HepG2 (cell line): ENCODE results near the gene GABRA4. TPM values are rescaled to one million over a fixed set of nuclear protein-coding genes. Genes with fewer than 3 reads are reported as not detected.

Experiments
- ATAC-seq: fragments of 200-7000 bp; cut with Tn5 transposase; 3 replicates; pipeline ENCODE4 v1.9.1; 2020; ENCODE audit warnings: mild to moderate bottlenecking, moderate library complexity
- BruUV-seq: library from RNA; stranded (reverse); fragments of 400-500 nt; replicated peaks from 2 replicates; lab custom pipeline; 2021; lab: Mats Ljungman, UMichigan
- CTCF ChIA-PET: fragments of 300-600 bp; formaldehyde crosslinking; extraction: SDS; loops from one replicate; lab custom pipeline; 2021; ENCODE audit warnings: low total read pairs, inconsistent platforms, low intra/inter-chr PET ratio; lab: Yijun Ruan, JAX
- POLR2A ChIA-PET: fragments of 350-600 bp; sonication (Branson Sonifier 250); formaldehyde crosslinking; loops from one replicate; lab custom pipeline; 2020; ENCODE audit warnings: antibody characterized with exemption, inconsistent platforms; lab: Yijun Ruan, JAX
- DNase-seq: peaks from one replicate; pipeline ENCODE4 v3.0.0-alpha.2; 2015; ENCODE audit warnings: low spot score
- FAIRE-seq: peaks from 3 replicates; lab custom pipeline; 2011; peaks lifted over from hg19 to GRCh38; lab: Jason Lieb, UNC
- H2AFZ ChIP-seq: one replicate; pipeline ENCODE4 v1.6.1; 2011; ENCODE audit warnings: low read length, inconsistent platforms
- H3K27ac ChIP-seq: fragments of 300-600 bp; 3 replicates; pipeline ENCODE4 v1.8.0; 2011; ENCODE audit warnings: mixed run types, mild to moderate bottlenecking, mixed read lengths, low read length, inconsistent platforms; ENCODE audit not compliant: insufficient read depth; ENCODE audit errors: extremely low read length
- H3K27me3 ChIP-seq, 2 experiments: fragments of 200-600 bp in 1 of 2; 2 replicates in 1 of 2; 3 replicates in 1 of 2; pipeline versions ENCODE4 v1.6.0 to v1.8.0; 2011; ENCODE audit warnings: low read length in 2 of 2, mild to moderate bottlenecking in 2 of 2, moderate library complexity in 2 of 2, inconsistent platforms in 1 of 2; ENCODE audit not compliant: insufficient read depth in 2 of 2, control insufficient read depth in 1 of 2
- H3K36me3 ChIP-seq, 2 experiments: fragments of 200-600 bp in 1 of 2; replicated peaks in 1 of 2; 2 replicates in 1 of 2; 3 replicates in 1 of 2; pipeline versions ENCODE4 v1.5.1 to v1.8.0; 2011; ENCODE audit warnings: low read length in 2 of 2, inconsistent platforms in 1 of 2; ENCODE audit not compliant: insufficient read depth in 2 of 2, control insufficient read depth in 1 of 2
- H3K4me1 ChIP-seq: 2 replicates; pipeline ENCODE4 v1.5.1; 2012; ENCODE audit warnings: low read length, inconsistent platforms; ENCODE audit not compliant: insufficient read depth
- H3K4me2 ChIP-seq: 2 replicates; pipeline ENCODE4 v1.6.0; 2011; ENCODE audit warnings: low read depth, low read length, inconsistent platforms
- H3K4me3 ChIP-seq, 3 experiments: fragments of 200-600 bp in 1 of 3; sonication (generic), shearing (Covaris generic) in 1 of 3; replicated peaks in 1 of 3; 2 replicates each; pipeline ENCODE4 v1.5.1; 2011 to 2016; ENCODE audit warnings: low read length in 3 of 3, inconsistent platforms in 2 of 3, low read depth in 2 of 3, mild to moderate bottlenecking in 2 of 3, control low read depth in 1 of 3, mixed read lengths in 1 of 3; ENCODE audit not compliant: insufficient read depth in 1 of 3
- H3K79me2 ChIP-seq: one replicate; pipeline ENCODE4 v1.6.1; 2011; ENCODE audit warnings: low read length, inconsistent platforms; ENCODE audit not compliant: insufficient read depth
- H3K9ac ChIP-seq: 2 replicates; pipeline ENCODE4 v1.6.0; 2011; ENCODE audit warnings: mild to moderate bottlenecking, low read depth, low read length, inconsistent platforms; ENCODE audit not compliant: insufficient read depth
- H3K9me3 ChIP-seq: 2 replicates; pipeline ENCODE4 v1.5.1; 2012; ENCODE audit warnings: mild to moderate bottlenecking, low read length
- H4K20me1 ChIP-seq: 2 replicates; pipeline ENCODE4 v1.6.0; 2011; ENCODE audit warnings: inconsistent platforms, mild to moderate bottlenecking, low read length, moderate library complexity; ENCODE audit not compliant: insufficient read depth
- MEIS2 ChIP-seq: sonication (generic); formaldehyde crosslinking; IDR thresholded peaks from 2 replicates; pipeline ENCODE4 v1.9.0; 2021; ENCODE audit warnings: mild to moderate bottlenecking, missing genetic modification reagents
- MTA3 ChIP-seq: sonication (generic); formaldehyde crosslinking; IDR thresholded peaks from 2 replicates; pipeline ENCODE4 v1.4.0; 2020; ENCODE audit warnings: missing genetic modification reagents
- SUZ12 ChIP-seq: fragments of 150-350 bp; IDR thresholded peaks from 2 replicates; pipeline ENCODE4 v1.6.1; 2014; ENCODE audit warnings: low read depth, low read length
- ZNF143 ChIP-seq: sonication (generic); formaldehyde crosslinking; IDR thresholded peaks from 2 replicates; pipeline ENCODE4 v1.4.0; 2020; ENCODE audit warnings: missing genetic modification reagents
- ZNF17 ChIP-seq: sonication (generic); formaldehyde crosslinking; IDR thresholded peaks from 2 replicates; pipeline ENCODE4 v1.5.0; 2020; ENCODE audit warnings: mild to moderate bottlenecking, missing genetic modification reagents
- ZNF207 ChIP-seq: fragments of 450-650 bp; IDR thresholded peaks from 2 replicates; pipeline ENCODE4 v1.6.1; 2016; ENCODE audit warnings: antibody characterized with exemption, borderline replicate concordance
- ZNF367 ChIP-seq: sonication (generic); formaldehyde crosslinking; IDR thresholded peaks from 2 replicates; pipeline ENCODE4 v1.4.0; 2020; ENCODE audit warnings: missing genetic modification reagents, borderline replicate concordance
- whole genome bisulfite sequencing: methylation state at CpG from one replicate; pipeline ENCODE4 v1.1.6; 2017; ENCODE audit warnings: low lambda C conversion rate; 5-methylcytosine and 5-hydroxymethylcytosine counted together
- in situ Hi-C: cut with HindIII; loops from 2 replicates; pipeline ENCODE4 v1.10.0; 2017; ENCODE audit warnings: low pct_unique_long_range_greater_than_20kb; ENCODE audit not compliant: extremely low pct_ligation_motif_present
- intact Hi-C: fragments of 100-400 bp; cut with micrococcal nuclease; formaldehyde crosslinking; loops from one replicate; pipeline ENCODE4 v1.10.0; 2022; ENCODE audit not compliant: unreplicated experiment
- polyA plus RNA-seq, 8 experiments: library from polyadenylated mRNA; depleted of rRNA in 3 of 8; stranded (reverse) in 7 of 8; unstranded in 1 of 8; fragments of >200 nt; fragmentation: Illumina TruSeq in 4 of 8; extraction: Trizol in 4 of 8; gene quantifications; 2 replicates each; pipeline versions ENCODE4 v1.2.1 to v1.2.3, GENCODE V29; 2011 to 2016; ENCODE audit warnings: low read depth in 4 of 8, missing spikeins in 1 of 8, mixed read lengths in 1 of 8; ENCODE audit not compliant: insufficient read depth in 1 of 8
- total RNA-seq, 5 experiments: library from RNA; depleted of rRNA; stranded (reverse); fragments of >200 nt; fragmentation: Illumina TruSeq; extraction: Trizol; gene quantifications; 2 replicates each; pipeline ENCODE4 v1.2.3, GENCODE V29; 2016; ENCODE audit warnings: low read depth in 1 of 5
- TF ChIP-seq, protein P1 (sequence below): sonication (generic); formaldehyde crosslinking; IDR thresholded peaks from 2 replicates; pipeline ENCODE4 v1.4.0; 2020; ENCODE audit warnings: missing genetic modification reagents, mild to moderate bottlenecking, borderline replicate concordance
- TF ChIP-seq, protein P2 (sequence below): sonication (generic); formaldehyde crosslinking; IDR thresholded peaks from 2 replicates; pipeline ENCODE4 v1.8.0; 2022; ENCODE audit warnings: missing genetic modification reagents, mild to moderate bottlenecking, borderline replicate concordance
- TF ChIP-seq, protein P3 (sequence below): sonication (generic); formaldehyde crosslinking; IDR thresholded peaks from 2 replicates; pipeline ENCODE4 v1.4.0; 2020; ENCODE audit warnings: missing genetic modification reagents, borderline replicate concordance

GABRA4 gene
- total and polyA plus RNA-seq, 2 of the 13 experiments (the other 11 are each of a cell fraction or from before 2014, with no cell fraction given) = not detected

DNA sequence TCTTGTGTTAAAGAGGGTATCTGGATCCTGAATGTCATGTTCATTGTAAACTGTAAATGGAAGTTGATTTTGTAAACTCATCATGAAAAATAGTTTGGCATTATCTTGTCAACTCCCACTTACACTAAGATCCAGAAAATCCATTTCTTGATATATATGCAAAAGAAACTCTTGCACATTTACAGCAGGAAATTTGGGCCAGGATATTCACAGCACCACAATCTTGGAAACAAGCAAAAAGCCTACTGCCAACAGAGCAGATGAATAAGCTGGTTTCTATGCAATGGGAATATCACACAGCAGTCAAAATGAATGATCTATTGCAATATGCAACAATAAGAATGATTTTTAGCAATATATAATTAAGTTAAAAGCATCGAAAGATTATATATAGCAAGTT is 8.6 kb downstream of the GABRA4 start (continued):
- TF ChIP-seq ZNF207 (no peak), ZNF143 (CRISPR knock-in tag) (no peak), MEIS2 (CRISPR knock-in tag) (no peak)
- TF ChIP-seq, protein P1, sequence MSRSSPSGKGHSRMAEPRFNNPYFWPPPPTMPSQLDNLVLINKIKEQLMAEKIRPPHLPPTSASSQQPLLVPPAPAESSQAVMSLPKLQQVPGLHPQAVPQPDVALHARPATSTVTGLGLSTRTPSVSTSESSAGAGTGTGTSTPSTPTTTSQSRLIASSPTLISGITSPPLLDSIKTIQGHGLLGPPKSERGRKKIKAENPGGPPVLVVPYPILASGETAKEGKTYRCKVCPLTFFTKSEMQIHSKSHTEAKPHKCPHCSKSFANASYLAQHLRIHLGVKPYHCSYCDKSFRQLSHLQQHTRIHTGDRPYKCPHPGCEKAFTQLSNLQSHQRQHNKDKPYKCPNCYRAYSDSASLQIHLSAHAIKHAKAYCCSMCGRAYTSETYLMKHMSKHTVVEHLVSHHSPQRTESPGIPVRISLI (CRISPR knock-in tag) = no peak

DNA sequence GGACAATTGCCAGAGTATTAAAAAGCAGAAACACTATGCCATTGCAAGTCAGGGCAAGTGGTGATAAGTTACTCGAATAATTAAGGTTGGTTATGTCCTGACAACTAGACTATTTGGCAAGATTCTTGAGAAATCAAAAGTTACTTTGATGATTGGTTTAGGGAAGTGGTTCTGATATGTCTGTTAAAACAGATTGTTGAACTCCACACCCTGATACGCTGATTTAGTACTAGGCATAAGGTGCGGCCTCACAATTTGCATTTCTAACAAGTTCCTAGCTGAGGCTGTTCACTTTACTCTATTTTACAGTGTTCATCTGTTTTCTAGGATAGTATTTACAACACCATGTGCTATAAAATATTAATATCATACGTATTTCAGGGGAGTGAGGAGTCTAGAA is 12.5 kb downstream of the GABRA4 start:
- Histone ChIP-seq H3K4me1 (no peaks in the 10 kb centered on the region), H2AFZ (no peak overlapping the region), H3K36me3 (no peaks in the 10 kb centered on the region), H4K20me1 (no peaks in the 10 kb centered on the region), H3K9me3 (no peaks in the 10 kb centered on the region), H3K79me2 (no peaks in the 10 kb centered on the region), H3K27me3 (no peaks in the 10 kb centered on the region), H3K9ac (no peak overlapping the region), H3K27ac (no peak overlapping the region), H3K4me2 (no peak overlapping the region), H3K4me3 (no peak overlapping the region)
- ATAC-seq (no peak), FAIRE-seq (no peak), DNase-seq (no peak)
- WGBS = 33% methylated on average over 4 of the region's 4 CpGs
- intact Hi-C loops = no loop called here
- in situ Hi-C loops = no loop called here
- POLR2A ChIA-PET = no interaction called here
- no TSS peak for BruUV-seq
- CTCF ChIA-PET = no interaction called here
- TF ChIP-seq, protein P2, sequence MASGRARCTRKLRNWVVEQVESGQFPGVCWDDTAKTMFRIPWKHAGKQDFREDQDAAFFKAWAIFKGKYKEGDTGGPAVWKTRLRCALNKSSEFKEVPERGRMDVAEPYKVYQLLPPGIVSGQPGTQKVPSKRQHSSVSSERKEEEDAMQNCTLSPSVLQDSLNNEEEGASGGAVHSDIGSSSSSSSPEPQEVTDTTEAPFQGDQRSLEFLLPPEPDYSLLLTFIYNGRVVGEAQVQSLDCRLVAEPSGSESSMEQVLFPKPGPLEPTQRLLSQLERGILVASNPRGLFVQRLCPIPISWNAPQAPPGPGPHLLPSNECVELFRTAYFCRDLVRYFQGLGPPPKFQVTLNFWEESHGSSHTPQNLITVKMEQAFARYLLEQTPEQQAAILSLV (CRISPR knock-in tag) = no peak
- TF ChIP-seq, protein P3, sequence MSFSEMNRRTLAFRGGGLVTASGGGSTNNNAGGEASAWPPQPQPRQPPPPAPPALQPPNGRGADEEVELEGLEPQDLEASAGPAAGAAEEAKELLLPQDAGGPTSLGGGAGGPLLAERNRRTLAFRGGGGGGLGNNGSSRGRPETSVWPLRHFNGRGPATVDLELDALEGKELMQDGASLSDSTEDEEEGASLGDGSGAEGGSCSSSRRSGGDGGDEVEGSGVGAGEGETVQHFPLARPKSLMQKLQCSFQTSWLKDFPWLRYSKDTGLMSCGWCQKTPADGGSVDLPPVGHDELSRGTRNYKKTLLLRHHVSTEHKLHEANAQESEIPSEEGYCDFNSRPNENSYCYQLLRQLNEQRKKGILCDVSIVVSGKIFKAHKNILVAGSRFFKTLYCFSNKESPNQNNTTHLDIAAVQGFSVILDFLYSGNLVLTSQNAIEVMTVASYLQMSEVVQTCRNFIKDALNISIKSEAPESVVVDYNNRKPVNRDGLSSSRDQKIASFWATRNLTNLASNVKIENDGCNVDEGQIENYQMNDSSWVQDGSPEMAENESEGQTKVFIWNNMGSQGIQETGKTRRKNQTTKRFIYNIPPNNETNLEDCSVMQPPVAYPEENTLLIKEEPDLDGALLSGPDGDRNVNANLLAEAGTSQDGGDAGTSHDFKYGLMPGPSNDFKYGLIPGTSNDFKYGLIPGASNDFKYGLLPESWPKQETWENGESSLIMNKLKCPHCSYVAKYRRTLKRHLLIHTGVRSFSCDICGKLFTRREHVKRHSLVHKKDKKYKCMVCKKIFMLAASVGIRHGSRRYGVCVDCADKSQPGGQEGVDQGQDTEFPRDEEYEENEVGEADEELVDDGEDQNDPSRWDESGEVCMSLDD (CRISPR knock-in tag) = no peak
- TF ChIP-seq MTA3 (CRISPR knock-in tag) (no peak), ZNF367 (CRISPR knock-in tag) (no peak), SUZ12 (no peak), ZNF17 (CRISPR knock-in tag) (no peak)
- TF ChIP-seq, protein P1 (CRISPR knock-in tag) = no peak
